Neural cell (in vitro differentiated cells): Measurements from ENCODE around the gene KLHL4. TPM values are rescaled to one million over a fixed set of nuclear protein-coding genes. Genes with fewer than 3 reads are reported as not detected.

Experiments
- H2AFZ ChIP-seq: fragments of 200-600, 300-800 bp; sonication (generic), shearing (Covaris generic); 2 replicates; pipeline ENCODE4 v1.6.0; 2014; ENCODE audit warnings: low read depth, mild to moderate bottlenecking, antibody characterized with exemption, low read length, moderate library complexity
- H3F3A ChIP-seq: fragments of 200-600 bp; shearing (Covaris generic); 2 replicates; pipeline ENCODE4 v1.6.1; 2016; ENCODE audit warnings: mild to moderate bottlenecking, moderate library complexity, mixed read lengths, antibody characterized with exemption, low read length; ENCODE audit not compliant: insufficient read depth, poor library complexity, severe bottlenecking
- H3K27ac ChIP-seq: fragments of 200-600, 300-800 bp; sonication (generic), shearing (Covaris generic); 2 replicates; pipeline ENCODE4 v1.5.1; 2014; ENCODE audit warnings: mild to moderate bottlenecking, low read length, moderate library complexity
- H3K27me3 ChIP-seq: fragments of 300-800, 200-600 bp; sonication (generic), shearing (Covaris generic); 2 replicates; pipeline ENCODE4 v1.6.0; 2014; ENCODE audit warnings: mild to moderate bottlenecking, low read depth, low read length, moderate library complexity; ENCODE audit not compliant: insufficient read depth
- H3K36me3 ChIP-seq: fragments of 300-800, 200-600 bp; sonication (generic), shearing (Covaris generic); 2 replicates; pipeline ENCODE4 v1.5.1; 2014; ENCODE audit warnings: mild to moderate bottlenecking, antibody characterized with exemption, low read length, moderate library complexity; ENCODE audit not compliant: insufficient read depth
- H3K4me2 ChIP-seq: fragments of 300-800, 200-600 bp; sonication (generic), shearing (Covaris generic); 2 replicates; pipeline ENCODE4 v1.6.0; 2014; ENCODE audit warnings: mild to moderate bottlenecking, low read length
- H3K4me3 ChIP-seq: fragments of 300-800, 200-600 bp; sonication (generic), shearing (Covaris generic); 2 replicates; pipeline ENCODE4 v1.5.1; 2014; ENCODE audit warnings: mild to moderate bottlenecking, low read length, moderate library complexity
- H3K79me2 ChIP-seq: fragments of 200-600 bp; shearing (Covaris generic); replicated peaks from 2 replicates; pipeline ENCODE4 v1.6.0; 2014; ENCODE audit warnings: mild to moderate bottlenecking, low read length, moderate library complexity; ENCODE audit not compliant: insufficient read depth
- H3K9ac ChIP-seq: fragments of 300-800, 200-600 bp; sonication (generic), shearing (Covaris generic); 2 replicates; pipeline ENCODE4 v1.6.1; 2016; ENCODE audit warnings: mild to moderate bottlenecking, low read length, mixed read lengths
- H3K9me2 ChIP-seq: fragments of 200-600 bp; shearing (Covaris generic); 2 replicates; pipeline ENCODE4 v1.6.1; 2016; ENCODE audit warnings: mild to moderate bottlenecking, low read length, mixed read lengths; ENCODE audit not compliant: insufficient read depth
- H3K9me3 ChIP-seq: fragments of 200-600, 300-800 bp; sonication (generic), shearing (Covaris generic); 2 replicates; pipeline ENCODE4 v1.6.1; 2016; ENCODE audit warnings: mild to moderate bottlenecking, mixed run types, low read length, moderate library complexity, mixed read lengths
- H4K20me1 ChIP-seq: fragments of 200-600 bp; shearing (Covaris generic); 2 replicates; pipeline ENCODE4 v1.6.1; 2016; ENCODE audit warnings: mild to moderate bottlenecking, mixed run types; ENCODE audit not compliant: insufficient read depth
- EP300 ChIP-seq: fragments of 450-650 bp; conservative IDR thresholded peaks from 2 replicates; pipeline ENCODE4 v1.6.1; 2014; ENCODE audit warnings: antibody characterized with exemption, mild to moderate bottlenecking, moderate library complexity; ENCODE audit not compliant: poor library complexity, severe bottlenecking
- EZH2 ChIP-seq: fragments of 200-600, 300-800 bp; shearing (Covaris generic), sonication (generic); IDR thresholded peaks from 2 replicates; pipeline ENCODE4 v1.6.1; 2014; ENCODE audit warnings: antibody characterized with exemption, low read length, borderline replicate concordance, mild to moderate bottlenecking; ENCODE audit not compliant: insufficient read depth, poor library complexity, severe bottlenecking
- MXI1 ChIP-seq: fragments of 450-650 bp; conservative IDR thresholded peaks from 2 replicates; pipeline ENCODE4 v1.6.1; 2014; ENCODE audit warnings: antibody characterized with exemption, mild to moderate bottlenecking; ENCODE audit not compliant: poor library complexity, severe bottlenecking
- POLR2AphosphoS5 ChIP-seq: IDR thresholded peaks from 2 replicates; pipeline ENCODE4 v1.6.1; 2012
- RAD21 ChIP-seq: fragments of 450-650 bp; conservative IDR thresholded peaks from 2 replicates; pipeline ENCODE4 v1.6.1; 2014; ENCODE audit warnings: antibody characterized with exemption, mild to moderate bottlenecking, moderate library complexity
- SMC3 ChIP-seq: fragments of 450-650 bp; conservative IDR thresholded peaks from 2 replicates; pipeline ENCODE4 v1.6.1; 2014; ENCODE audit warnings: antibody characterized with exemption, mild to moderate bottlenecking, moderate library complexity; ENCODE audit not compliant: poor library complexity
- TAF1 ChIP-seq: IDR thresholded peaks from 2 replicates; pipeline ENCODE4 v1.6.1; 2012; ENCODE audit warnings: low read depth
- polyA plus RNA-seq: library from polyadenylated mRNA; depleted of rRNA; stranded (reverse); fragments of >200 nt; gene quantifications from 2 replicates; pipeline ENCODE4 v1.2.3, GENCODE V29; 2014
- TF ChIP-seq, protein P1 (sequence below): IDR thresholded peaks from 2 replicates; pipeline ENCODE4 v1.6.1; 2012; ENCODE audit warnings: borderline replicate concordance
- TF ChIP-seq, protein P2 (sequence below): fragments of 450-650 bp; IDR thresholded peaks from 2 replicates; pipeline ENCODE4 v1.5.1; 2014; ENCODE audit warnings: antibody characterized with exemption, mild to moderate bottlenecking, moderate library complexity; ENCODE audit not compliant: poor library complexity, severe bottlenecking

The KLHL4 gene
- polyA plus RNA-seq, 1 donor from 2014 or later, result 2.8 TPM

GRCh38 chrX:87580862-87581261 lies 63.3 kb downstream of the KLHL4 start:
- Histone ChIP-seq H3K9me3 (no peaks in the 10 kb centered on the region), H3K4me2 (no peak overlapping the region)
- TF ChIP-seq, protein P1, sequence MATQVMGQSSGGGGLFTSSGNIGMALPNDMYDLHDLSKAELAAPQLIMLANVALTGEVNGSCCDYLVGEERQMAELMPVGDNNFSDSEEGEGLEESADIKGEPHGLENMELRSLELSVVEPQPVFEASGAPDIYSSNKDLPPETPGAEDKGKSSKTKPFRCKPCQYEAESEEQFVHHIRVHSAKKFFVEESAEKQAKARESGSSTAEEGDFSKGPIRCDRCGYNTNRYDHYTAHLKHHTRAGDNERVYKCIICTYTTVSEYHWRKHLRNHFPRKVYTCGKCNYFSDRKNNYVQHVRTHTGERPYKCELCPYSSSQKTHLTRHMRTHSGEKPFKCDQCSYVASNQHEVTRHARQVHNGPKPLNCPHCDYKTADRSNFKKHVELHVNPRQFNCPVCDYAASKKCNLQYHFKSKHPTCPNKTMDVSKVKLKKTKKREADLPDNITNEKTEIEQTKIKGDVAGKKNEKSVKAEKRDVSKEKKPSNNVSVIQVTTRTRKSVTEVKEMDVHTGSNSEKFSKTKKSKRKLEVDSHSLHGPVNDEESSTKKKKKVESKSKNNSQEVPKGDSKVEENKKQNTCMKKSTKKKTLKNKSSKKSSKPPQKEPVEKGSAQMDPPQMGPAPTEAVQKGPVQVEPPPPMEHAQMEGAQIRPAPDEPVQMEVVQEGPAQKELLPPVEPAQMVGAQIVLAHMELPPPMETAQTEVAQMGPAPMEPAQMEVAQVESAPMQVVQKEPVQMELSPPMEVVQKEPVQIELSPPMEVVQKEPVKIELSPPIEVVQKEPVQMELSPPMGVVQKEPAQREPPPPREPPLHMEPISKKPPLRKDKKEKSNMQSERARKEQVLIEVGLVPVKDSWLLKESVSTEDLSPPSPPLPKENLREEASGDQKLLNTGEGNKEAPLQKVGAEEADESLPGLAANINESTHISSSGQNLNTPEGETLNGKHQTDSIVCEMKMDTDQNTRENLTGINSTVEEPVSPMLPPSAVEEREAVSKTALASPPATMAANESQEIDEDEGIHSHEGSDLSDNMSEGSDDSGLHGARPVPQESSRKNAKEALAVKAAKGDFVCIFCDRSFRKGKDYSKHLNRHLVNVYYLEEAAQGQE, result no peak
- TF ChIP-seq, protein P2, sequence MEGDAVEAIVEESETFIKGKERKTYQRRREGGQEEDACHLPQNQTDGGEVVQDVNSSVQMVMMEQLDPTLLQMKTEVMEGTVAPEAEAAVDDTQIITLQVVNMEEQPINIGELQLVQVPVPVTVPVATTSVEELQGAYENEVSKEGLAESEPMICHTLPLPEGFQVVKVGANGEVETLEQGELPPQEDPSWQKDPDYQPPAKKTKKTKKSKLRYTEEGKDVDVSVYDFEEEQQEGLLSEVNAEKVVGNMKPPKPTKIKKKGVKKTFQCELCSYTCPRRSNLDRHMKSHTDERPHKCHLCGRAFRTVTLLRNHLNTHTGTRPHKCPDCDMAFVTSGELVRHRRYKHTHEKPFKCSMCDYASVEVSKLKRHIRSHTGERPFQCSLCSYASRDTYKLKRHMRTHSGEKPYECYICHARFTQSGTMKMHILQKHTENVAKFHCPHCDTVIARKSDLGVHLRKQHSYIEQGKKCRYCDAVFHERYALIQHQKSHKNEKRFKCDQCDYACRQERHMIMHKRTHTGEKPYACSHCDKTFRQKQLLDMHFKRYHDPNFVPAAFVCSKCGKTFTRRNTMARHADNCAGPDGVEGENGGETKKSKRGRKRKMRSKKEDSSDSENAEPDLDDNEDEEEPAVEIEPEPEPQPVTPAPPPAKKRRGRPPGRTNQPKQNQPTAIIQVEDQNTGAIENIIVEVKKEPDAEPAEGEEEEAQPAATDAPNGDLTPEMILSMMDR, result no peak

DNA sequence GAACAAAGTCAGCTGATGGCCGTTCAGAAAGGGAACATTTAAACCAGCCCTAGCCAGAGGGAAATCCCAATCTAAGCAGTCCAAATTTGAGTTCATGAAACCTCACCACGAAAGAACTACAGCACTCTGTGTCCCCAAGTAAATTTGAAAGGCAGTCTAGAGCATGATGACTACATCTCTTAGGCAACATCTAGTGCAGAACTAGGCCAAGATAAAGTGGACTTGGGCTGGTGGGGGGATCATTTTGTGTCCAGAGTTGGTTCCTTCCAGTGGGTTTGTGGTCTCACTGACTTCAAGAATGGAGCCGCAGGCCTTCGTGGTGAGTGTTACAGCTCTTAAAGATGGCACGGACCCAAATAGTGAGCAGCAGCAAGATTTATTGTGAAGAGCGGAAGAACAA lies 64.9 kb downstream of the KLHL4 start:
- TF ChIP-seq TAF1 (no peak), MXI1 (no peak), RAD21 (no peak), SMC3 (no peak), EZH2 (no peak), EP300 (no peak), POLR2AphosphoS5 (no peak)
- TF ChIP-seq, protein P2, result no peak
- TF ChIP-seq, protein P1, result no peak
- Histone ChIP-seq H3F3A (no peaks in the 10 kb centered on the region), H3K27ac (no peak overlapping the region), H3K9me3 (no peaks in the 10 kb centered on the region), H4K20me1 (no peaks in the 10 kb centered on the region), H3K36me3 (no peaks in the 10 kb centered on the region), H3K27me3 (no peaks in the 10 kb centered on the region), H3K9me2 (no peaks in the 10 kb centered on the region), H3K79me2 (no peaks in the 10 kb centered on the region), H3K4me3 (no peak overlapping the region), H3K9ac (no peak overlapping the region), H3K4me2 (no peak overlapping the region), H2AFZ (no peak overlapping the region)

More at GRCh38 chrX:87580862-87581261, 63.3 kb downstream of the KLHL4 start:
- Histone ChIP-seq H4K20me1 (no peaks in the 10 kb centered on the region), H3K9me2 (no peaks in the 10 kb centered on the region), H3K4me3 (no peak overlapping the region), H3F3A (no peaks in the 10 kb centered on the region), H3K36me3 (no peaks in the 10 kb centered on the region), H3K27ac (no peak overlapping the region), H2AFZ (no peak overlapping the region), H3K79me2 (no peaks in the 10 kb centered on the region), H3K27me3 (no peaks in the 10 kb centered on the region), H3K9ac (no peak overlapping the region)
